Kidney epithelial cell (primary cell): ENCODE measurements around the gene HNF4A. TPM values are rescaled to one million over a fixed set of nuclear protein-coding genes. Genes with fewer than 3 reads are reported as not detected.

Experiments used
- DNase-seq: peaks from one replicate; pipeline ENCODE4 v3.0.0-alpha.2; 2010; ENCODE audit warnings: low read depth
- H3K27me3 ChIP-seq: 2 replicates; pipeline ENCODE4 v1.6.0; 2011; ENCODE audit warnings: low read length; ENCODE audit not compliant: control insufficient read depth, insufficient read depth
- H3K36me3 ChIP-seq: 2 replicates; pipeline ENCODE4 v1.5.1; 2011; ENCODE audit warnings: low read length; ENCODE audit not compliant: control insufficient read depth, insufficient read depth
- H3K4me3 ChIP-seq: 2 replicates; pipeline ENCODE4 v1.5.1; 2011; ENCODE audit warnings: low read depth, mild to moderate bottlenecking, control low read depth, low read length
- CTCF ChIP-seq: IDR thresholded peaks from 2 replicates; pipeline ENCODE4 v1.5.1; 2011; ENCODE audit warnings: mild to moderate bottlenecking, moderate library complexity, low read length, control low read depth, inconsistent platforms; ENCODE audit not compliant: insufficient read depth, poor library complexity, severe bottlenecking
- total RNA-seq: library from RNA; depleted of rRNA; stranded (reverse); fragments of >200 nt; gene quantifications from 2 replicates; pipeline ENCODE4 v1.2.3, GENCODE V29; 2015

HNF4A gene
- total RNA-seq, 1 donor from 2014 or later, result not detected

- H3K36me3 ChIP-seq, result no peaks in the 10 kb centered on the region
- H3K27me3 ChIP-seq, result peaks cover 5% of the 10 kb centered on the region
- DNase-seq, result no peak
- H3K4me3 ChIP-seq, result no peak overlapping the region
- TF ChIP-seq CTCF, result no peak
Observed at GRCh38 chr20:44430270-44431065, 75.0 kb downstream of the HNF4A start.

- TF ChIP-seq CTCF, result no peak
- peaks cover 5% of the 10 kb centered on the region for H3K27me3 ChIP-seq
- DNase-seq, result no peak
- H3K36me3 ChIP-seq, result no peaks in the 10 kb centered on the region
- no peak overlapping the region for H3K4me3 ChIP-seq
Observed at GRCh38 chr20:44431118-44431501, 75.6 kb downstream of the HNF4A start.

GRCh38 chr20:44431502-44432234 is 76.2 kb downstream of the HNF4A start:
- Histone ChIP-seq H3K4me3 (no peak overlapping the region), H3K27me3 (peaks cover 5% of the 10 kb centered on the region), H3K36me3 (no peaks in the 10 kb centered on the region)
- DNase-seq, result no peak
- TF ChIP-seq CTCF, result no peak

- Histone ChIP-seq H3K27me3 (peaks cover 5% of the 10 kb centered on the region), H3K36me3 (no peaks in the 10 kb centered on the region), H3K4me3 (no peak overlapping the region)
- no peak for TF ChIP-seq CTCF
- no peak for DNase-seq
Observed at GRCh38 chr20:44432618-44433577, 77.4 kb downstream of the HNF4A start.

GRCh38 chr20:44433751-44434538 is 78.4 kb downstream of the HNF4A start:
- no peak for TF ChIP-seq CTCF
- Histone ChIP-seq H3K27me3 (peaks cover 5% of the 10 kb centered on the region), H3K36me3 (no peaks in the 10 kb centered on the region), H3K4me3 (no peak overlapping the region)
- DNase-seq, result no peak
